ENCODE results near the gene RPS2.
A peak's percentile ranks its signal among the peaks of the same experiment; 100 is the strongest.

The RPS2 gene

DNA sequence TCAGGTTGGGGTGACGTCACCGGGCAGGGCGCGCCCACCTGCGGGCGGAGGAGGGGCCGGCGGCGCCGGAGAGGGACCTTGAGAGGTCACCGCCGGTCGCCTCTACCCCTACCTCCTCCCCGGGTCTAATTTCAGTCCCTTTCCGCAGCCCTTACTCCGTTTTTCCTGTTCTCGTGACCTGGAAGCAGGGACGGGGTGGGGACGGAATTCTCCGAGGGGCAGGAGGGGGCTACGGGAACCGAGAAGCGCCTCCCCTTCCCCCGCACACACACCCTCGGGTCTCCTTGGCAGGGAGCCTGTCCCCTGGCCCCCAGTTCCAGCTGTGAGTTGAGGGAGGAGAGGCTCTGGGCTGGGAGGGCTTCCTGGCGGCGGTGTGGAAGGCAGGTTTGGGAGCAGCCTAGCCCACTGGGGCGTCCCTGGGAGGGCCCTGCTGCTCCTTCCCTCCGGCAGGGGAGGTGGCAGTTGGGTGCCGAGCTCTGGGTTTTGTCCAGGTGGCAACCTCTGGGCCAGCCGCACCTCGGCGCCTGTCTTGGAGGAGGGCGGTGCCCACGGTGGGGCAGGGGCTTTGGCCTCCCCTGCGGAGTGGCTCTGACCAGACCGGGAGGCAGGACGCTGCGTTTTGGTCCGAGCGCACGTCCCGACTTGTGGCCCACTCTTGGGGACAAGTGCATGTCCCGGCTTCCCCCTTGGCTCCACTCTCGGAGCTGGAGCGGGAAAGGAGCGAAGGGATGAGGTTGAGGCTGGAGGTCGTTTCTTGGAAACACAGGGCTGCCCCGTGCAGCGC lies 25.9 kb upstream of the RPS2 start (continued):
- no peak for TF ChIP-seq ZNF221 (tag by site-specific recombination; IDR thresholded peaks at IDR 0.05; ENCODE audit: borderline replicate concordance)
- peak; percentile 28; the same call in 1 of the 2 replicates for TF ChIP-seq ZNF24 (tag by site-specific recombination; IDR thresholded peaks at IDR 0.05)
- TF ChIP-seq SP3 (tag by site-specific recombination; IDR thresholded peaks at IDR 0.05): peak; percentile 70
- TF ChIP-seq SALL2 (tag by site-specific recombination; IDR thresholded peaks at IDR 0.05; ENCODE audit: borderline replicate concordance): no peak
- no peak for TF ChIP-seq ZNF223 (tag by site-specific recombination; IDR thresholded peaks at IDR 0.05)
- TF ChIP-seq, protein P1, sequence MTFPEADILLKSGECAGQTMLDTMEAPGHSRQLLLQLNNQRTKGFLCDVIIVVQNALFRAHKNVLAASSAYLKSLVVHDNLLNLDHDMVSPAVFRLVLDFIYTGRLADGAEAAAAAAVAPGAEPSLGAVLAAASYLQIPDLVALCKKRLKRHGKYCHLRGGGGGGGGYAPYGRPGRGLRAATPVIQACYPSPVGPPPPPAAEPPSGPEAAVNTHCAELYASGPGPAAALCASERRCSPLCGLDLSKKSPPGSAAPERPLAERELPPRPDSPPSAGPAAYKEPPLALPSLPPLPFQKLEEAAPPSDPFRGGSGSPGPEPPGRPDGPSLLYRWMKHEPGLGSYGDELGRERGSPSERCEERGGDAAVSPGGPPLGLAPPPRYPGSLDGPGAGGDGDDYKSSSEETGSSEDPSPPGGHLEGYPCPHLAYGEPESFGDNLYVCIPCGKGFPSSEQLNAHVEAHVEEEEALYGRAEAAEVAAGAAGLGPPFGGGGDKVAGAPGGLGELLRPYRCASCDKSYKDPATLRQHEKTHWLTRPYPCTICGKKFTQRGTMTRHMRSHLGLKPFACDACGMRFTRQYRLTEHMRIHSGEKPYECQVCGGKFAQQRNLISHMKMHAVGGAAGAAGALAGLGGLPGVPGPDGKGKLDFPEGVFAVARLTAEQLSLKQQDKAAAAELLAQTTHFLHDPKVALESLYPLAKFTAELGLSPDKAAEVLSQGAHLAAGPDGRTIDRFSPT (tag by site-specific recombination; IDR thresholded peaks at IDR 0.05): peak; percentile 58; the same call in 1 of the 2 replicates
- TF ChIP-seq ZNF148 (tag by site-specific recombination; IDR thresholded peaks at IDR 0.05; ENCODE audit: borderline replicate concordance): no peak
- TF ChIP-seq ZNF558 (tag by site-specific recombination; IDR thresholded peaks at IDR 0.05): no peak
- TF ChIP-seq YY2 (tag by site-specific recombination; IDR thresholded peaks at IDR 0.05): no peak
- TF ChIP-seq ZNF302 (tag by site-specific recombination; IDR thresholded peaks at IDR 0.05; ENCODE audit: low read depth): no peak
- TF ChIP-seq, protein P2, sequence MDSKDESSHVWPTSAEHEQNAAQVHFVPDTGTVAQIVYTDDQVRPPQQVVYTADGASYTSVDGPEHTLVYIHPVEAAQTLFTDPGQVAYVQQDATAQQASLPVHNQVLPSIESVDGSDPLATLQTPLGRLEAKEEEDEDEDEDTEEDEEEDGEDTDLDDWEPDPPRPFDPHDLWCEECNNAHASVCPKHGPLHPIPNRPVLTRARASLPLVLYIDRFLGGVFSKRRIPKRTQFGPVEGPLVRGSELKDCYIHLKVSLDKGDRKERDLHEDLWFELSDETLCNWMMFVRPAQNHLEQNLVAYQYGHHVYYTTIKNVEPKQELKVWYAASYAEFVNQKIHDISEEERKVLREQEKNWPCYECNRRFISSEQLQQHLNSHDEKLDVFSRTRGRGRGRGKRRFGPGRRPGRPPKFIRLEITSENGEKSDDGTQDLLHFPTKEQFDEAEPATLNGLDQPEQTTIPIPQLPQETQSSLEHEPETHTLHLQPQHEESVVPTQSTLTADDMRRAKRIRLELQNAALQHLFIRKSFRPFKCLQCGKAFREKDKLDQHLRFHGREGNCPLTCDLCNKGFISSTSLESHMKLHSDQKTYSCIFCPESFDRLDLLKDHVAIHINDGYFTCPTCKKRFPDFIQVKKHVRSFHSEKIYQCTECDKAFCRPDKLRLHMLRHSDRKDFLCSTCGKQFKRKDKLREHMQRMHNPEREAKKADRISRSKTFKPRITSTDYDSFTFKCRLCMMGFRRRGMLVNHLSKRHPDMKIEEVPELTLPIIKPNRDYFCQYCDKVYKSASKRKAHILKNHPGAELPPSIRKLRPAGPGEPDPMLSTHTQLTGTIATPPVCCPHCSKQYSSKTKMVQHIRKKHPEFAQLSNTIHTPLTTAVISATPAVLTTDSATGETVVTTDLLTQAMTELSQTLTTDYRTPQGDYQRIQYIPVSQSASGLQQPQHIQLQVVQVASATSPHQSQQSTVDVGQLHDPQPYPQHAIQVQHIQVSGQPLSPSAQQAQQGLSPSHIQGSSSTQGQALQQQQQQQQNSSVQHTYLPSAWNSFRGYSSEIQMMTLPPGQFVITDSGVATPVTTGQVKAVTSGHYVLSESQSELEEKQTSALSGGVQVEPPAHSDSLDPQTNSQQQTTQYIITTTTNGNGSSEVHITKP (tag by site-specific recombination; IDR thresholded peaks at IDR 0.05): peak; percentile 97
- no peak for TF ChIP-seq ELK4 (IDR thresholded peaks at IDR 0.05; ENCODE audit: borderline replicate concordance, low read depth, low read length)
- no peak for TF ChIP-seq ZNF76 (tag by site-specific recombination; IDR thresholded peaks at IDR 0.05; ENCODE audit: borderline replicate concordance, low read depth)
- peak; percentile 72 for TF ChIP-seq KLF10 (tag by site-specific recombination; IDR thresholded peaks at IDR 0.05)
- TF ChIP-seq ZNF555 (tag by site-specific recombination; conservative IDR thresholded peaks at IDR 0.05): no peak
- TF ChIP-seq, protein P3, sequence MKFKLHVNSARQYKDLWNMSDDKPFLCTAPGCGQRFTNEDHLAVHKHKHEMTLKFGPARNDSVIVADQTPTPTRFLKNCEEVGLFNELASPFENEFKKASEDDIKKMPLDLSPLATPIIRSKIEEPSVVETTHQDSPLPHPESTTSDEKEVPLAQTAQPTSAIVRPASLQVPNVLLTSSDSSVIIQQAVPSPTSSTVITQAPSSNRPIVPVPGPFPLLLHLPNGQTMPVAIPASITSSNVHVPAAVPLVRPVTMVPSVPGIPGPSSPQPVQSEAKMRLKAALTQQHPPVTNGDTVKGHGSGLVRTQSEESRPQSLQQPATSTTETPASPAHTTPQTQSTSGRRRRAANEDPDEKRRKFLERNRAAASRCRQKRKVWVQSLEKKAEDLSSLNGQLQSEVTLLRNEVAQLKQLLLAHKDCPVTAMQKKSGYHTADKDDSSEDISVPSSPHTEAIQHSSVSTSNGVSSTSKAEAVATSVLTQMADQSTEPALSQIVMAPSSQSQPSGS (tag by site-specific recombination; IDR thresholded peaks at IDR 0.05; ENCODE audit: low read depth): peak; percentile 95
- TF ChIP-seq ZNF404 (tag by site-specific recombination; IDR thresholded peaks at IDR 0.05): no peak
- 0 out of 2 replicates have a peak, but pooled peaks have one; percentile 27 for TF ChIP-seq ZBTB48 (tag by site-specific recombination; IDR thresholded peaks at IDR 0.05)
- peak; percentile 87 for TF ChIP-seq KLF1 (tag by site-specific recombination; IDR thresholded peaks at IDR 0.05)
- TF ChIP-seq, protein P4, sequence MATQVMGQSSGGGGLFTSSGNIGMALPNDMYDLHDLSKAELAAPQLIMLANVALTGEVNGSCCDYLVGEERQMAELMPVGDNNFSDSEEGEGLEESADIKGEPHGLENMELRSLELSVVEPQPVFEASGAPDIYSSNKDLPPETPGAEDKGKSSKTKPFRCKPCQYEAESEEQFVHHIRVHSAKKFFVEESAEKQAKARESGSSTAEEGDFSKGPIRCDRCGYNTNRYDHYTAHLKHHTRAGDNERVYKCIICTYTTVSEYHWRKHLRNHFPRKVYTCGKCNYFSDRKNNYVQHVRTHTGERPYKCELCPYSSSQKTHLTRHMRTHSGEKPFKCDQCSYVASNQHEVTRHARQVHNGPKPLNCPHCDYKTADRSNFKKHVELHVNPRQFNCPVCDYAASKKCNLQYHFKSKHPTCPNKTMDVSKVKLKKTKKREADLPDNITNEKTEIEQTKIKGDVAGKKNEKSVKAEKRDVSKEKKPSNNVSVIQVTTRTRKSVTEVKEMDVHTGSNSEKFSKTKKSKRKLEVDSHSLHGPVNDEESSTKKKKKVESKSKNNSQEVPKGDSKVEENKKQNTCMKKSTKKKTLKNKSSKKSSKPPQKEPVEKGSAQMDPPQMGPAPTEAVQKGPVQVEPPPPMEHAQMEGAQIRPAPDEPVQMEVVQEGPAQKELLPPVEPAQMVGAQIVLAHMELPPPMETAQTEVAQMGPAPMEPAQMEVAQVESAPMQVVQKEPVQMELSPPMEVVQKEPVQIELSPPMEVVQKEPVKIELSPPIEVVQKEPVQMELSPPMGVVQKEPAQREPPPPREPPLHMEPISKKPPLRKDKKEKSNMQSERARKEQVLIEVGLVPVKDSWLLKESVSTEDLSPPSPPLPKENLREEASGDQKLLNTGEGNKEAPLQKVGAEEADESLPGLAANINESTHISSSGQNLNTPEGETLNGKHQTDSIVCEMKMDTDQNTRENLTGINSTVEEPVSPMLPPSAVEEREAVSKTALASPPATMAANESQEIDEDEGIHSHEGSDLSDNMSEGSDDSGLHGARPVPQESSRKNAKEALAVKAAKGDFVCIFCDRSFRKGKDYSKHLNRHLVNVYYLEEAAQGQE (tag by site-specific recombination; IDR thresholded peaks at IDR 0.05): no peak
- TF ChIP-seq PATZ1 (tag by site-specific recombination; IDR thresholded peaks at IDR 0.05): peak; percentile 91
